Stimulated activated CD4-positive, alpha-beta T cell treated with anti-CD3 and anti-CD28 coated beads, TNF-alpha, amount 100 ng/mL, for 4 hours (primary cell): ENCODE results near the gene FLNA.
A peak's percentile ranks its signal among the peaks of the same experiment; 100 is the strongest.

ENCODE experiments used
- DNase-seq, 3 experiments: peaks; one replicate each; pipeline ENCODE4 v3.0.0-alpha.2; 2020; ENCODE audit warnings: low read depth in 3 of 3

FLNA gene

GRCh38 chrX:154378059-154378798 is 3.8 kb upstream of the FLNA start:
- no peak for DNase-seq

- no peak for DNase-seq
Measured at GRCh38 chrX:154376774-154377173, 2.3 kb upstream of the FLNA start.

GRCh38 chrX:154375156-154375504 is 696 bp upstream of the FLNA start:
- DNase-seq = no peak

GRCh38 chrX:154373340-154374306 is 811 bp downstream of the FLNA start:
- no peak for DNase-seq

GRCh38 chrX:154372612-154373022 is 1.8 kb downstream of the FLNA start:
- no peak for DNase-seq

- DNase-seq = no peak
Measured at GRCh38 chrX:154371789-154372300, 2.6 kb downstream of the FLNA start.

- DNase-seq = peak; percentile 76 to 89 (median 85)
Measured at GRCh38 chrX:154371017-154371788, 3.2 kb downstream of the FLNA start.

GRCh38 chrX:154370300-154371016 is 4.0 kb downstream of the FLNA start:
- DNase-seq = no peak

GRCh38 chrX:154369449-154370299 is 4.8 kb downstream of the FLNA start:
- DNase-seq = peak in 2 of 3 experiments; percentile 35 to 62

GRCh38 chrX:154368630-154369448 is 5.6 kb downstream of the FLNA start:
- peak; percentile 65 to 83 (median 78) for DNase-seq

GRCh38 chrX:154367474-154368308 is 6.7 kb downstream of the FLNA start:
- no peak for DNase-seq

GRCh38 chrX:154366666-154367055 is 7.8 kb downstream of the FLNA start:
- DNase-seq = no peak

- DNase-seq = no peak
Measured at GRCh38 chrX:154365997-154366665, 8.3 kb downstream of the FLNA start.

GRCh38 chrX:154365052-154365600 is 9.3 kb downstream of the FLNA start:
- no peak for DNase-seq

- DNase-seq = no peak
Measured at GRCh38 chrX:154363706-154364439, 10.6 kb downstream of the FLNA start.

- no peak for DNase-seq
Measured at GRCh38 chrX:154362085-154362742, 12.2 kb downstream of the FLNA start.
